Nephron (organoid): ENCODE results near the gene ANKH.

Source experiments
- H3K27ac Mint-ChIP-seq, 3 experiments: 2 replicates each; pipeline ENCODE4 v1.8.0; 2020; ENCODE audit warnings: mixed read lengths in 3 of 3, mild to moderate bottlenecking in 2 of 3, moderate library complexity in 1 of 3
- H3K27me3 Mint-ChIP-seq: 2 replicates; pipeline ENCODE4 v1.8.0; 2021; ENCODE audit warnings: low read depth, mild to moderate bottlenecking, moderate library complexity, mixed read lengths
- H3K36me3 Mint-ChIP-seq: 2 replicates; pipeline ENCODE4 v1.8.0; 2020; ENCODE audit warnings: low read depth, mixed read lengths
- H3K4me1 Mint-ChIP-seq: 2 replicates; pipeline ENCODE4 v1.8.0; 2020; ENCODE audit warnings: mixed read lengths
- H3K4me3 Mint-ChIP-seq, 3 experiments: 2 replicates each; pipeline ENCODE4 v1.8.0; 2020; ENCODE audit warnings: mild to moderate bottlenecking in 3 of 3, mixed read lengths in 3 of 3, moderate library complexity in 2 of 3
- H3K9me3 Mint-ChIP-seq: 2 replicates; pipeline ENCODE4 v1.8.0; 2020; ENCODE audit warnings: mixed read lengths
- CTCF ChIP-seq, 3 experiments: fragments of 200-600 bp; sonication (generic); IDR thresholded peaks; one replicate each; pipeline ENCODE4 v1.5.0; 2021; ENCODE audit warnings: antibody characterized with exemption in 3 of 3; ENCODE audit not compliant: unreplicated experiment in 3 of 3

ANKH gene

GRCh38 chr5:14894748-14895147, 23.2 kb upstream of the ANKH start:
- no peaks in the 10 kb centered on the region for H3K9me3 Mint-ChIP-seq

GRCh38 chr5:14893381-14893780, 21.8 kb upstream of the ANKH start:
- Mint-ChIP-seq H3K4me1 (no peaks in the 10 kb centered on the region), H3K27me3 (peaks cover 10% of the 10 kb centered on the region), H3K9me3 (no peaks in the 10 kb centered on the region), H3K36me3 (no peaks in the 10 kb centered on the region), H3K4me3 (no peak overlapping the region), H3K27ac (no peak overlapping the region)
- no peak for TF ChIP-seq CTCF (IDR thresholded peaks at IDR 0.05; ENCODE audit: unreplicated experiment in 3 of 3)

More at GRCh38 chr5:14894748-14895147, 23.2 kb upstream of the ANKH start:
- Mint-ChIP-seq H3K27ac (no peak overlapping the region), H3K4me1 (no peaks in the 10 kb centered on the region), H3K36me3 (no peaks in the 10 kb centered on the region), H3K4me3 (no peak overlapping the region), H3K27me3 (peaks cover 8% of the 10 kb centered on the region)
- no peak for TF ChIP-seq CTCF (IDR thresholded peaks at IDR 0.05; ENCODE audit: unreplicated experiment in 3 of 3)

- no peaks in the 10 kb centered on the region for H3K9me3 Mint-ChIP-seq
- no peak for TF ChIP-seq CTCF (IDR thresholded peaks at IDR 0.05; ENCODE audit: unreplicated experiment in 3 of 3)
- H3K27ac Mint-ChIP-seq = no peak overlapping the region
- no peak overlapping the region for H3K4me3 Mint-ChIP-seq
- peaks cover 10% of the 10 kb centered on the region for H3K27me3 Mint-ChIP-seq
- H3K36me3 Mint-ChIP-seq = no peaks in the 10 kb centered on the region
- H3K4me1 Mint-ChIP-seq = no peaks in the 10 kb centered on the region
Measured at GRCh38 chr5:14890846-14891245, 19.3 kb upstream of the ANKH start.

- no peak for TF ChIP-seq CTCF (IDR thresholded peaks at IDR 0.05; ENCODE audit: unreplicated experiment in 3 of 3)
Measured at GRCh38 chr5:14884062-14884612, 12.6 kb upstream of the ANKH start.

GRCh38 chr5:14882658-14883580, 11.3 kb upstream of the ANKH start:
- no peaks in the 10 kb centered on the region for H3K9me3 Mint-ChIP-seq
- no peak overlapping the region for H3K4me3 Mint-ChIP-seq
- H3K4me1 Mint-ChIP-seq = peaks cover 4% of the 10 kb centered on the region
- TF ChIP-seq CTCF (IDR thresholded peaks at IDR 0.05; ENCODE audit: unreplicated experiment in 3 of 3) = no peak
- peaks cover 7% of the 10 kb centered on the region for H3K27me3 Mint-ChIP-seq
- H3K27ac Mint-ChIP-seq = no peak overlapping the region
- no peaks in the 10 kb centered on the region for H3K36me3 Mint-ChIP-seq

More at GRCh38 chr5:14884062-14884612, 12.6 kb upstream of the ANKH start:
- H3K4me3 Mint-ChIP-seq = no peak overlapping the region
- no peaks in the 10 kb centered on the region for H3K9me3 Mint-ChIP-seq
- peaks cover 2% of the 10 kb centered on the region for H3K27me3 Mint-ChIP-seq
- peaks cover 4% of the 10 kb centered on the region for H3K4me1 Mint-ChIP-seq
- H3K36me3 Mint-ChIP-seq = no peaks in the 10 kb centered on the region
- H3K27ac Mint-ChIP-seq = no peak overlapping the region
